Tongue (tissue), 2 donors: ENCODE data around the gene NRAP. TPM values are rescaled to one million over a fixed set of nuclear protein-coding genes. Genes with fewer than 3 reads are reported as not detected.
"Not testable (repeated sequence)": the region's sequence is repeated elsewhere in the genome, so short reads cannot be mapped to it uniquely, and the experiment has no call there.

ENCODE experiments used
- DNase-seq: peaks from one replicate; pipeline ENCODE4 v3.0.0-alpha.2; 2015
- total RNA-seq: library from RNA; depleted of rRNA; stranded (reverse); fragments of >200 nt; gene quantifications from one replicate; pipeline ENCODE4 v1.2.3, GENCODE V29; 2014

The NRAP gene
- total RNA-seq, 1 donor from 2014 or later = 304 TPM

DNA sequence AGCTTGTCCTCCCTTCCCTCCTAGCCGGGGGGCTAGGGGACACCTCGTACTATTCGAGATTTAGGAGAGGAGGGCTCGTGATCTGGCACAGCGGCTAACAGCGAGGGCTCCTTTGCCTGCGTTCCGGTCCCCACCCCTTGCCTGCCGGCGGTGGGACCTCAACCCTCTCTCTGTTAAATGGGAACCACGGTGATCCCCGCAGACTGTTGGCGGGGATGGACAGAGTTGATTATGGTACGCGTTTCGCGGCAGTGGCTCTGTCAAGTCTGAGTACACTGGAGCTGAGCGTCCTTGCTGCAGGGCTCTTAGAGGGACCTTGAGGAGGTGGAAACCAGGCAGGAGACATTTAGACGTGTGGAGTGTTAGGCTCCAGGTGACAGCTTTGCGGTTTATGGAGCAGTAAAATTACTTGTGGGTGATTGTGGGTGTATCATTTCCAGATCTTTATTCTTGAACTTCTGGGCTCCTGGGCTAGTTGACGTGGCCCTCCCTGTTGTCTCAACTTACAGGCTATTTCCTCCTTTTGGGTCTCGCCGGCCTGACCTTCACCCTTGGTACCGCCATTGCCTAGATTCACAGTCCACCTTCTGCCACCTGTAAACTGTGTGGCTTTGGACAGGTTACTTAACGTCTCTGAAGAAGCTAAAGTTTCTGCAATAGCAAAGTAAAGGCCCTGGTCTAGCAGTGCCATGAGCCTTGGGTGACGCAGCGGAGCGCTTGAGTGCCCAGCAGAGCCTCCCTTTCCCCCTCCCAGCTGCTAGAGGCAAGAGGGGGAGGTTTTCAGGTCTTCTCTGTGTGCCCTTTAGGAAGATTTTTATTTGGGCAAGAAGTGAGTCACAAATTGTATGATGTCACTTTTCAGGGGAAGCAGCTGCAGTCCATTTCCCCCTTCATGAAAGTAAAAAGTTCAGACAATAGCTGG lies 16.6 kb upstream of the NRAP start:
- peak; percentile 66 for DNase-seq

DNA sequence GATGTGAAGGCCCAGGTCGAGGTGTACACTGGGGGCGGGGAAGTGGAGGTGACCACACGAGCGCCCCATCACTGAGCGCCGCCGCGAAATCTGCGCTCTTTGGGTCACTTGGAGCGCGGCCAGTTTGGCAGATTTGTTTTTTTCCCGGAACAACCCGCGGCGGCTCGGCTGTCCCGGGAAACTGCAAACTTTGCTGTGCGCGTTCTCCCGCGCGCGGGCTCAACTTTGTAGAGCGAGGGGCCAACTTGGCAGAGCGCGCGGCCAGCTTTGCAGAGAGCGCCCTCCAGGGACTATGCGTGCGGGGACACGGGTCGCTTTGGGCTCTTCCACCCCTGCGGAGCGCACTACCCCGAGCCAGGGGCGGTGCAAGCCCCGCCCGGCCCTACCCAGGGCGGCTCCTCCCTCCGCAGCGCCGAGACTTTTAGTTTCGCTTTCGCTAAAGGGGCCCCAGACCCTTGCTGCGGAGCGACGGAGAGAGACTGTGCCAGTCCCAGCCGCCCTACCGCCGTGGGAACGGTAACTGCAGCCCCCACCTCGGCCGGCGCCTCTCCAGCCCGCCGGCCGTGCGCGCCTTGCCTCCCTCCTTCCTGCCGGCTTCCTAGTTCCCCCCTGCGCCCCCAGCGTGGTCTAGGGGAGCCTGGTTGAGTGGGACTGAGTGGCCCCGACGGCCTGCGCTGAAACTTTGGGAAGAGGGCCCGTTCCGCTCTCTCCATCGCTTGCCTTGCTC lies 15.8 kb upstream of the NRAP start, which contains the start of gene CASP7:
CASP7 (plus strand) TSS at position 450 of the 727 bp plus-strand sequence. CDS start 17,582 bp downstream, outside the sequence.
- peak; percentile 91 for DNase-seq

- no peak for DNase-seq
Observed at GRCh38 chr10:113666682-113667252, 2.9 kb upstream of the NRAP start.

DNA sequence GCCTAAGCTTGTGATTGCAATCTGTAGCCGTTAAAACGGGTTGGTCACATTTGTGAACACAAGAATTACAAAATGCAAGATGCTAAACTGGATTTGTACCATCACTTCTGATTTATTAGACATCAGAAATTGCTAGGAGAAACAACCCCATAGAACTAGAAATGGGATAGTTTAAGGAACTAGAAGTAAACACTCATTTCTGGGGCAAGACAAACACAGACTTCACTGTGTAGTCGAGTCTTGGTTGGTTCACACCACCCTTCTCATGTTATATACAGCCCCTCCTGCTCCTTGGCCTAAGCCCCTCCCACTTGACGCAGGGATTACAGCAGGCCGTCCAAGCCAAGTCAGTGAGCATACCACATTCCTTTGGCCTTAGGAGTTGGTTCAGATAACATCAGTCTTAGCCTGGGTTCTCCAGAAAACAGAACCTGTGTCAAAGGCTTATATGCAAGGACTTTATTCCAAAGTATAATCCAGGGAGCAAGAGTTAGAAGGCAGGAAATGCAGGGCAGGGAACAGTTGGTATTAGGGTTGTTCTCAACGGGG lies 2.0 kb upstream of the NRAP start:
- DNase-seq = peak; percentile 44

DNA sequence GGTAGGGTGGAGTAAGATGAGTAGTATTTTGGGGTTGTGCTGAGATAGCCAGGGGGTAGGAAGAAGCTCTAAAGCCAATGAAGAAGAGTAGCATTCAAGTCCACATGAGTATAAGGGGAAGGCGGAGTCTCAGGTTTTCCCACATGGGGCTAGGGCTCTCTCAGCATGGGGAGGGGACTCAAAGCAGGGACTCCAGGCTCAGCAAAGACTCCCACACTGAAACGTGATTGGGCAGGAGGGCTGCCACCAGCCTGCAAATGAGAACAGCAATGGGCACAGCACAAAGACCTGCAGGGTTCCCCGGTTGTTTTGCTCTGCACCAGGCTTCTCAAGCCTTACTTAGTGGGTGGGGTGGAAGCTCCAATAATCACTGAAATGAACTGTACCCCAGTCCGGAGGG lies 1.5 kb upstream of the NRAP start:
- no peak for DNase-seq

DNA sequence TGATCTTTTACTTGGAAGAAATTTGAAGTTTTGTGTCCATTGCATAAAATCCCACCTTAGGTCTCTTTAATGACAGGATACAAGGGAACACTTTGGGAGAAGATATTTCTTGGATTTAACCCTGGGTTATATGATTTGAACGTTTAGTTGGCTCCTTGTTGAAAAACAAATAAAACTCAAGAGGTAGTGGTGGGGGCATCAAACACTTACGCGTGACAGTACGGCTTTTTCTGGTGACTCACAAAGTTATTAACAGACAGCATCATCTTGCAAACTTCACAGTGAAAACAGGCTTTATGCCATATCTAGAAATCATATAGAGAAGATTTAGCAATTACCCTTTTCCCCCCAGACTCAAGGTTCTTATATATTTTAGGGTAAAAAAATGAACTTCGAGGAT lies 699 bp downstream of the NRAP start:
- DNase-seq = no peak

DNA sequence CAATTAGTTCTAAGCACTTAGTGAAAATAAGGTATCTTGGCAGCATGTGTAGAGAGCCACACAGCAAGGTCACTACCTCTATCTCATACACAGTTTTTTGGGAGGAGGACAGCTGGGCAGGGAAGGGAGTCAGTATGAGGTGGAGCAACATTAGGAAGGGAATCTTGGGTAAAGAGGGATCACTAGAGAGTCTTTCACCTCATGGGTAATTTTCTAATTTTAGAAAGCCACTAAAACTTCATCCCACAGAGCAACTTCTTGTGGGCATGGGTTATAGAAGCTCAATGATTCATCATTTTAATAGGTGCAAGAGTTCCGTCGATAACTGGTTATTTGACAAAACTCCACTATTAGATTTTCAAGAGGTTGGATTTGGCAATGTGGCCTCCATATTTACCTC lies 2.5 kb downstream of the NRAP start:
- no peak for DNase-seq

GRCh38 chr10:113657544-113657943 lies 6.3 kb downstream of the NRAP start:
- DNase-seq = no peak

GRCh38 chr10:113656896-113657295 lies 6.9 kb downstream of the NRAP start:
- no peak for DNase-seq

DNA sequence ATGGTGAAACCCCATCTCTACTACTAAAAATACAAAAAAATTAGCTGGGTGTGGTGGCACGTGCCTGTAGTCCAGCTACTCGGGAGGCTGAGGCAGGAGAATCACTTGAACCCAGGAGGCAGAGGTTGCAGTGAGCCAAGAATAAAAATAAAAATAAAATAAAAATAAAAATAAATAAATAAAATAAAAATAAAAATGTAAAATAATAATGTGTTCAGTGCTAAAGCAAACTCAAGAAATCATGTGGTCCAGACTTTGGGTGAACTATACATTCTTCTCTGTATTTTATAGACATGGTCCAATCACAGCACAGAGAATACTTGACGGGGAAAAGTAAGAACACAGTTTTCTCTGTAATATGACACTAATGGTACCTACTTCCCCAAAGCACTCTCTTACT lies 11.4 kb downstream of the NRAP start:
- DNase-seq = not testable (repeated sequence)

GRCh38 chr10:113651898-113652297 lies 11.9 kb downstream of the NRAP start:
- peak; percentile 14 for DNase-seq

GRCh38 chr10:113651021-113651420 lies 12.8 kb downstream of the NRAP start:
- DNase-seq = no peak

- DNase-seq = no peak
Observed at GRCh38 chr10:113650172-113650571, 13.7 kb downstream of the NRAP start.

GRCh38 chr10:113648478-113648877 lies 15.4 kb downstream of the NRAP start:
- DNase-seq = peak; percentile 63

- no peak for DNase-seq
Observed at GRCh38 chr10:113647812-113648211, 16.0 kb downstream of the NRAP start.

GRCh38 chr10:113646336-113647201 lies 17.3 kb downstream of the NRAP start:
- no peak for DNase-seq

GRCh38 chr10:113644185-113645120 lies 19.4 kb downstream of the NRAP start:
- no peak for DNase-seq

DNA sequence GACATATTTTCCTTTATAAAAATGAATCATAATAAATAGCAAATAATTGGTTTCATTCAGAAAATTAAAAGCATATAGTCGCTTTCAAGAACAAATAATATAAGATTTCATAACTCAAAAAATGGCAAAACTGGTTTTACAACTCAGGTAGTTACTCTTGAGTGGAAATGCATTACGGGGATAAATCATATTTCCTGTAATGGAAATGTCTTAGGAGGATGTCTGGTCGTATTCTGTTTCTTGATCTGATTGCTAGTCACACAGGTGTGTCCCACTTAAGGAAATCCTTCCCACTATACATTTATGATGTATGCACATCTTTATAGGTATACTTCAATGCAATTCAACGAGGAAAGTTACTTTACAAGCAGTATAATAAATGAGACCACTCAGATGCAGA lies 20.7 kb downstream of the NRAP start:
- DNase-seq = peak; percentile 17

DNA sequence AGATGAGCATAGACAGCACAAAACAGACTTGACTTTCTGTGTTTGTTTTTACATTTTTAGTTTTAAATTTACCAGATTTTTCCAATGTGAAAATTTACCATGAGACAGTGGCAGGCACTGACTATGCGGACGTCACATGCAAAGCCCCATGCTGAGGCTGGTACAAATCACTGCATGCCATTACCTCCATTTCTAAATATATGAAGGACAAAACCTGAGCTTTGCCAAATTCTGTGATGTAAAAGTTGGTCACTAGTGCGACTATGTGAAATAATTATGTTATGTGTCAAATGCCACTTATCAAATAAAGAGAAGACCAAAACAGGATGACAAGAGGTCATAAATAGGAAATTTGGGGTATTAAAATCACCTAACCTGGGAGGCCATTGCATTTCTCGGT lies 22.1 kb downstream of the NRAP start:
- DNase-seq = no peak

- no peak for DNase-seq
Observed at GRCh38 chr10:113639966-113640365, 23.9 kb downstream of the NRAP start.
